Measurements from ENCODE around the gene ZNF343. TPM values are rescaled to one million over a fixed set of nuclear protein-coding genes. Genes with fewer than 3 reads are reported as not detected.

Gene ZNF343
- total and polyA plus RNA-seq, 2 experiments from 2014 or later: 2.4 to 6.4 TPM

DNA sequence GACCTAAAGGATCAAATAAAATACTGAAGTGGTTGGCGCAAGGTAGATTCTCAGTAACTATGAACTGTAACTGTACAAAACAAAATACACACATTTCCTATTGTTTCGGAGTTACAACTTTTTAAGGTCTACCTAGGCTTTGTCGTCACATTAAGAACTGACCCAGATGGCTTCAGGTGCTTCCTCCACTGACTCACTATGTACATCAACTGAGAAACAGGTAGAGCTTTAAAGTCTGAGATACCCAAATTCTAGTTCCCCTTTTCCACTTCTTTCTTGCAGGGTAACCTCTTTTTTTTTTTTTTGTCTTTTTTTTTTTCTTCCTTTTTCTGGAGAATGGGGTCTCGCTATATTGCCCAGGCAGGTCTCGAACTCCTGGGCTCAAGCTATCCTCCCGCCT is 43.6 kb downstream of the ZNF343 start (continued):
- TF ChIP-seq, protein P1, sequence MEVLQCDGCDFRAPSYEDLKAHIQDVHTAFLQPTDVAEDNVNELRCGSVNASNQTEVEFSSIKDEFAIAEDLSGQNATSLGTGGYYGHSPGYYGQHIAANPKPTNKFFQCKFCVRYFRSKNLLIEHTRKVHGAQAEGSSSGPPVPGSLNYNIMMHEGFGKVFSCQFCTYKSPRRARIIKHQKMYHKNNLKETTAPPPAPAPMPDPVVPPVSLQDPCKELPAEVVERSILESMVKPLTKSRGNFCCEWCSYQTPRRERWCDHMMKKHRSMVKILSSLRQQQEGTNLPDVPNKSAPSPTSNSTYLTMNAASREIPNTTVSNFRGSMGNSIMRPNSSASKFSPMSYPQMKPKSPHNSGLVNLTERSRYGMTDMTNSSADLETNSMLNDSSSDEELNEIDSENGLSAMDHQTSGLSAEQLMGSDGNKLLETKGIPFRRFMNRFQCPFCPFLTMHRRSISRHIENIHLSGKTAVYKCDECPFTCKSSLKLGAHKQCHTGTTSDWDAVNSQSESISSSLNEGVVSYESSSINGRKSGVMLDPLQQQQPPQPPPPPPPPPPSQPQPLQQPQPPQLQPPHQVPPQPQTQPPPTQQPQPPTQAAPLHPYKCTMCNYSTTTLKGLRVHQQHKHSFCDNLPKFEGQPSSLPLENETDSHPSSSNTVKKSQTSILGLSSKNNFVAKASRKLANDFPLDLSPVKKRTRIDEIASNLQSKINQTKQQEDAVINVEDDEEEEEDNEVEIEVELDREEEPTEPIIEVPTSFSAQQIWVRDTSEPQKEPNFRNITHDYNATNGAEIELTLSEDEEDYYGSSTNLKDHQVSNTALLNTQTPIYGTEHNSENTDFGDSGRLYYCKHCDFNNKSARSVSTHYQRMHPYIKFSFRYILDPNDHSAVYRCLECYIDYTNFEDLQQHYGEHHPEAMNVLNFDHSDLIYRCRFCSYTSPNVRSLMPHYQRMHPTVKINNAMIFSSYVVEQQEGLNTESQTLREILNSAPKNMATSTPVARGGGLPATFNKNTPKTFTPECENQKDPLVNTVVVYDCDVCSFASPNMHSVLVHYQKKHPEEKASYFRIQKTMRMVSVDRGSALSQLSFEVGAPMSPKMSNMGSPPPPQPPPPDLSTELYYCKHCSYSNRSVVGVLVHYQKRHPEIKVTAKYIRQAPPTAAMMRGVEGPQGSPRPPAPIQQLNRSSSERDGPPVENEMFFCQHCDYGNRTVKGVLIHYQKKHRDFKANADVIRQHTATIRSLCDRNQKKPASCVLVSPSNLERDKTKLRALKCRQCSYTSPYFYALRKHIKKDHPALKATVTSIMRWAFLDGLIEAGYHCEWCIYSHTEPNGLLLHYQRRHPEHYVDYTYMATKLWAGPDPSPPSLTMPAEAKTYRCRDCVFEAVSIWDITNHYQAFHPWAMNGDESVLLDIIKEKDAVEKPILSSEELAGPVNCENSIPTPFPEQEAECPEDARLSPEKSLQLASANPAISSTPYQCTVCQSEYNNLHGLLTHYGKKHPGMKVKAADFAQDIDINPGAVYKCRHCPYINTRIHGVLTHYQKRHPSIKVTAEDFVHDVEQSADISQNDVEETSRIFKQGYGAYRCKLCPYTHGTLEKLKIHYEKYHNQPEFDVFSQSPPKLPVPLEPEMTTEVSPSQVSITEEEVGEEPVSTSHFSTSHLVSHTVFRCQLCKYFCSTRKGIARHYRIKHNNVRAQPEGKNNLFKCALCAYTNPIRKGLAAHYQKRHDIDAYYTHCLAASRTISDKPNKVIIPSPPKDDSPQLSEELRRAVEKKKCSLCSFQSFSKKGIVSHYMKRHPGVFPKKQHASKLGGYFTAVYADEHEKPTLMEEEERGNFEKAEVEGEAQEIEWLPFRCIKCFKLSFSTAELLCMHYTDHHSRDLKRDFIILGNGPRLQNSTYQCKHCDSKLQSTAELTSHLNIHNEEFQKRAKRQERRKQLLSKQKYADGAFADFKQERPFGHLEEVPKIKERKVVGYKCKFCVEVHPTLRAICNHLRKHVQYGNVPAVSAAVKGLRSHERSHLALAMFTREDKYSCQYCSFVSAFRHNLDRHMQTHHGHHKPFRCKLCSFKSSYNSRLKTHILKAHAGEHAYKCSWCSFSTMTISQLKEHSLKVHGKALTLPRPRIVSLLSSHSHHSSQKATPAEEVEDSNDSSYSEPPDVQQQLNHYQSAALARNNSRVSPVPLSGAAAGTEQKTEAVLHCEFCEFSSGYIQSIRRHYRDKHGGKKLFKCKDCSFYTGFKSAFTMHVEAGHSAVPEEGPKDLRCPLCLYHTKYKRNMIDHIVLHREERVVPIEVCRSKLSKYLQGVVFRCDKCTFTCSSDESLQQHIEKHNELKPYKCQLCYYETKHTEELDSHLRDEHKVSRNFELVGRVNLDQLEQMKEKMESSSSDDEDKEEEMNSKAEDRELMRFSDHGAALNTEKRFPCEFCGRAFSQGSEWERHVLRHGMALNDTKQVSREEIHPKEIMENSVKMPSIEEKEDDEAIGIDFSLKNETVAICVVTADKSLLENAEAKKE (CRISPR knock-in tag; IDR thresholded peaks at IDR 0.05): no peak
- TF ChIP-seq POLR2AphosphoS5 (IDR thresholded peaks at IDR 0.05; ENCODE audit: low read depth): no peak
- TF ChIP-seq ZNF114 (CRISPR knock-in tag; IDR thresholded peaks at IDR 0.05): no peak
- TF ChIP-seq JUNB (IDR thresholded peaks at IDR 0.05; ENCODE audit: unreplicated experiment): no peak
- TF ChIP-seq ZNF331 (CRISPR knock-in tag; IDR thresholded peaks at IDR 0.05; ENCODE audit: low read depth): no peak
- no peak for TF ChIP-seq EZH2 (IDR thresholded peaks at IDR 0.05; ENCODE audit: low read depth, unreplicated experiment)
- no peak for TF ChIP-seq NANOG (IDR thresholded peaks at IDR 0.05; ENCODE audit: borderline replicate concordance)
- TF ChIP-seq, protein P2, sequence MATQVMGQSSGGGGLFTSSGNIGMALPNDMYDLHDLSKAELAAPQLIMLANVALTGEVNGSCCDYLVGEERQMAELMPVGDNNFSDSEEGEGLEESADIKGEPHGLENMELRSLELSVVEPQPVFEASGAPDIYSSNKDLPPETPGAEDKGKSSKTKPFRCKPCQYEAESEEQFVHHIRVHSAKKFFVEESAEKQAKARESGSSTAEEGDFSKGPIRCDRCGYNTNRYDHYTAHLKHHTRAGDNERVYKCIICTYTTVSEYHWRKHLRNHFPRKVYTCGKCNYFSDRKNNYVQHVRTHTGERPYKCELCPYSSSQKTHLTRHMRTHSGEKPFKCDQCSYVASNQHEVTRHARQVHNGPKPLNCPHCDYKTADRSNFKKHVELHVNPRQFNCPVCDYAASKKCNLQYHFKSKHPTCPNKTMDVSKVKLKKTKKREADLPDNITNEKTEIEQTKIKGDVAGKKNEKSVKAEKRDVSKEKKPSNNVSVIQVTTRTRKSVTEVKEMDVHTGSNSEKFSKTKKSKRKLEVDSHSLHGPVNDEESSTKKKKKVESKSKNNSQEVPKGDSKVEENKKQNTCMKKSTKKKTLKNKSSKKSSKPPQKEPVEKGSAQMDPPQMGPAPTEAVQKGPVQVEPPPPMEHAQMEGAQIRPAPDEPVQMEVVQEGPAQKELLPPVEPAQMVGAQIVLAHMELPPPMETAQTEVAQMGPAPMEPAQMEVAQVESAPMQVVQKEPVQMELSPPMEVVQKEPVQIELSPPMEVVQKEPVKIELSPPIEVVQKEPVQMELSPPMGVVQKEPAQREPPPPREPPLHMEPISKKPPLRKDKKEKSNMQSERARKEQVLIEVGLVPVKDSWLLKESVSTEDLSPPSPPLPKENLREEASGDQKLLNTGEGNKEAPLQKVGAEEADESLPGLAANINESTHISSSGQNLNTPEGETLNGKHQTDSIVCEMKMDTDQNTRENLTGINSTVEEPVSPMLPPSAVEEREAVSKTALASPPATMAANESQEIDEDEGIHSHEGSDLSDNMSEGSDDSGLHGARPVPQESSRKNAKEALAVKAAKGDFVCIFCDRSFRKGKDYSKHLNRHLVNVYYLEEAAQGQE (IDR thresholded peaks at IDR 0.05; ENCODE audit: unreplicated experiment): no peak
- no peak for TF ChIP-seq EZH2phosphoT487 (IDR thresholded peaks at IDR 0.05; ENCODE audit: unreplicated experiment)
- no peak for TF ChIP-seq CREB1 (CRISPR knock-in tag; IDR thresholded peaks at IDR 0.05; ENCODE audit: low read depth)
- no peak for TF ChIP-seq STAT1 (IDR thresholded peaks at IDR 0.05; ENCODE audit: unreplicated experiment)
